NCI-H2107 (cell line): ENCODE data around the gene POLK.
"Not testable (repeated sequence)": the region's sequence is repeated elsewhere in the genome, so short reads cannot be mapped to it uniquely, and the experiment has no call there.

Source experiments
- DNase-seq: peaks from one replicate; lab custom pipeline; 2025; lab: John Stamatoyannopoulos, UW

Gene POLK

DNA sequence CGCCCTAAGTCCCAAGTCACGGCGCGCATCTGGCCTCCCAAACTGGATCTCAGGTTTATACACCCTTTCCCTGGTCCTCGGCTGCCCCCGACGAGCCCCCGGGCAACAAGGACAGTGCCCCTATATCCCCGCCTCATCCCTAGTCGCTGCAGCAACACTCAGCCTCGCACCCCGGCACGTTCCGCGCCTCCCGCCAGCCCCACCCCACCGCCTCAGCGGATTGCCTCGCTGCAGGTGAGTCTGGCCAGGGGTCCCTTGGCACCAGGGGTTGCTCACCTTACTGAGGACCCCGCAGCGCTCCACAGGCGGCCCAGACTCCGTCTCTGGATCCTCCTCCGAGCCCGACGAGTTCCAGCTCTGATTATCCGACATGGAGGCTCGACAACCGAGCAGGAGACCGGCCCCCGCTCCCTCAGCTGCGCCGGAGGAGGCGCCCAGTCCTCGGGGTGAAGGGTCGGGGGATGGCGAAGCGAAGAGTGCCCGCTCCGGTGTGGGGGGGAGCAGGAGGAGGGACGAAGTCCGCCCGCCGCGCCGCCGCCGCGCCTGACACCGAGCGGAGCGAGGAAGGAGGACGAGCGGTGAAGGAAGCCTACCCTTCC, 756 bp upstream of the POLK start:
- DNase-seq, result no peak

DNA sequence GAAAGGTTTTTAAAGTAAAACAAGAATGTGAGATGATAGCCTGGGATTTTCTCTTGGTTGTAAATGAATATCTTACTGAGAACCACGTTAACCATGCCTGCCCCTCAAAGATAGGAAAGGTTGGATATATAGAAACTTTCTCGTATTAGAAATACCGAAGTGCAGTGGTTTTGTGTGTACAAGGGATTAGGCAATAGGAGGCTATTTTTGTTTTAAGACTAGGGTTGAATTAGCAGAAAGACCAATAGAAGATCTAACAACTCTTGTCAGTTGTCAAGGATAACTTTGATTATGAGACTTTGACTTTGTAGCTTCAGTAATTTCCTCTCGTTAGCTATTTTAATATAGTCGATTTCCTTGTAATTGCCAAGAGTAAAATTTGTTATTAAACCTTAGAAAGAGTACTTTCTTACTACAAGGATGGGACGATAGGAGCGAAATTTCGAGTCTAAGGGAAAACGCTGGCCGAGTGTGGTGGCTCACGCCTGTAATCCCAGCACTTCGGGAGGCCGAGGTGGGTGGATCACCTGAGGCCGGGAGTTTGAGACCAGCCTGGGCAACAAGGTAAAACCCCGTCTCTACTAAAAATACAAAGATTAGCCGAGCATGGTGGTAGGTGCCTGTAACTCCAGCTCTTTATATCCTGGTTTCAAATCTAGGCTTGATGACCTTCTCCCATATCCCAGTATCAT, 838 bp downstream of the POLK start:
- DNase-seq, result no peak

DNA sequence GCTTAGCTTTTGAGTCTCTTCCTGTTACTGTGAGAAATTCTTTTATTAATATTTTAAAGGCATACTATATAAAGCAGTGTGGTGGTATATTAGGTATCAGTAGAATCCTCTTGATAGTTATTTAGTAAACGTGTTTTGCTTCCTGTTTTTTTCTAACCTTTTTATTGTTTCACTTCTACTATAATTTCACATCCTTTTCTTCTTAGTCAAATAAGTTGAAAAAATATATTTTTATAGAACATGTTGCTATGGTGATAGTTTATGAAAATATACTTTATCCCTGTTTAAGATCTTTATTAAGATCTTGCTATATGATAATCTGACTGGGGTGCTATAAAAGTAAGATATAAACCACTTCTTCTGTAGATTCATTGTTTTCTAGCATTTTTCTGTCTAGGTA, 2.1 kb downstream of the POLK start:
- DNase-seq, result no peak

DNA sequence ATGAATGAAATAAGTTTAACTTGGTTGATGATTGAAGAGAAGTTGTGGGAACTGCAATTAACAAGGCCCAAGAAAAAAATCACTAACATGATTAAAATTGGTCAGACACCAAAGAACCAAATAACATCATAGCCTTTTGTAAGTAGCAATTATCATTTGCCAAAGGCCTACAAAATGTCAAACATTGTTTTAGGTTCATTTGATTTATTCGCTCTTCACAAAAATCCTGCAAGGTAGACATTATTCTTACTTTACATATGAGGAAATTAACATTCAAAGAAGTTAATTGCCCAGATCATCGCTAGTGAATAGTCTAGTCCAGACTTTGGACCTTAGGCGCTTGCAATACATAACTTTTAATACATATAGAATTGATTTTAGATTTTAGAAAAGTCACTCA, 2.6 kb downstream of the POLK start:
- no peak for DNase-seq

DNA sequence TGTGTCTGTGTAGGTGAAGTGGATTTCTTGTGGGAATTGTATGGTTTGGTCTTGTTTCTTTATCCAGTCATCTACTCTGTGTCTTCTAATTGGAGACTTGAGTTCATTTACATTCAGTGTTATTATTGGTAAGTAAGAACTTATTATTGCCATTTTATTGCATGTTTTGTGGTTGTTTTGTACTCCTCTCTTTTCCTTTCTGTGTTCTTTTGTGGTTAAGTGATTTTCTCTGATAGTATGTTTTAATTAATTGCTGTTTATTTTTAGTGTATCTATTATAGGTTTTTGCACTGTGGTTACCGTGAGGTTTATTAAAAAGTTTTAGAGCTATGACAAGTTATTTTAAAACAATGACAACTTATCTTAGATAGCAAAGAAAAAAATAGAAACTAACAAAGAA, 8.1 kb downstream of the POLK start:
- DNase-seq, result no peak

DNA sequence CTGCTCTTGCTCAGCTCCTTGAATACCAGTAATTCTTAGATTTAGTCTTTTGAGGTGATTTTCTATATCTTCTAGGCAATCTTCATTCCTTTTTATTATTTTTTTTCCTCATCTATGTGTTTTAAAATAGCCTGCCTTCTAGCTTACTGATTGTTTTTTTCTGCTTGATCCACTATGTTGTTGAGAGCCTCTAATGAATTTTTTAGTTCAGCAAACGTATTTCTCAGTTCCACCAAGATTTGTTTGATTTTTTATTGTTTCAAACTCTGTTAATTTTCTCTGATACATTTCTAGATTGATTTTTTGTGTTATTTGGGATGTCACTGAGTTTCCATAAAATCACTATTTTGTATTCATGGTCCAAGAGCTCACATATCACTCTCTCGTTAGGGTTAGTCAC, 9.5 kb downstream of the POLK start:
- DNase-seq, result no peak

DNA sequence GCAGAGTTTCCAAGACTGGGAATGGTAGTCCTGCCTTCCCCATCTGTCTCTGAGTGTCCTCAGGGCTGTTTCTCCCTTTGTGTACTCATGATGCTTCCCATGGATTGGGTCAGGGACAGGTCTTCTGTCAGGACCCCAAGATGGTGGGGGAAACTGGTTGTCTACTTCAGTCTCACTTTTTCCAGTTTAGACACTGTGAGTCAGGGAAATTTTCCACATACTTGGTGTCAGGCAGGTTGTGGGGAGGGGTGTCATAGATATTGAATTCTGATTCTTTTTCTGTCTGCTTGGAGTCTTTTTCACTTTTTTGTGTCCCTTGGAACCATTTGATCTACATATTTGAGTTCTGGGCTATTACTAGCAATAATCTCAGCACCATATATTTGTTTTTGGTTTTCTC, 10.3 kb downstream of the POLK start:
- DNase-seq, result no peak

DNA sequence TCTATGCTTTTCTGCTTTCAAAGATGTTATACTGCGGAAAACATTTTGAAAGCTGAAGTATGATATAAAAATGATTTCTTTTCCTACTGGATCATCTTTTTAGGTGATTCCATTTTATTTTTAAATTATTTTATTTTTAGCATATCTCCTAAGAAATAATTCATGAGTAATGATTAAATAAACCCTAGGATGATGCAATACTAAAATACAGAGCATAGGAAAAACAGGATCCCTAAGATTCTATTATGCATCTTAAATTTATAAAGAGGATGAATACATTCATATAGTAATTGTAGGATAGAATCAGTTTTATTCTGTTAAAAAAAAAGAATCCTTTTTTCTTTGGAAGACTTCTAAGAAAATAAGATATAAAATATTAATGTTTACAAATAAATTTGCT, 10.9 kb downstream of the POLK start:
- no peak for DNase-seq

DNA sequence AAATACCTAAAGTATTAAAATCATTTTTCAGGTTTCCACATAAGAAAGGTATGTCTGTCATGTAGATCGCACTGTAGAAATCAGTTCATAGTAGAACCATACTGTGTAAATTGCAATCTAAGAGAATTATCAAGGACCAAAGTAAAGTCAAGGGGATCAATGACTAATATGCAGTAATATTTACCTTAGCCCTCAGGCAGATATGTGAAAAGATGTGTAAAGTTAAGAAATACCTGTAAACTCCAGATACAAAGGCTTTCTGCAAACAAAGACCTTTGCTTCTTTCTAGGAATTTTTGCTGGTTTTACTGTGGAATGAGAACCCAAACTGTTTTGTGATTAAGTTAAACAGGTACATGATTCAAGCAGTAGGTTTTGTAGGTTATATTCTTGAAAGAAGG, 11.6 kb downstream of the POLK start:
- no peak for DNase-seq

DNA sequence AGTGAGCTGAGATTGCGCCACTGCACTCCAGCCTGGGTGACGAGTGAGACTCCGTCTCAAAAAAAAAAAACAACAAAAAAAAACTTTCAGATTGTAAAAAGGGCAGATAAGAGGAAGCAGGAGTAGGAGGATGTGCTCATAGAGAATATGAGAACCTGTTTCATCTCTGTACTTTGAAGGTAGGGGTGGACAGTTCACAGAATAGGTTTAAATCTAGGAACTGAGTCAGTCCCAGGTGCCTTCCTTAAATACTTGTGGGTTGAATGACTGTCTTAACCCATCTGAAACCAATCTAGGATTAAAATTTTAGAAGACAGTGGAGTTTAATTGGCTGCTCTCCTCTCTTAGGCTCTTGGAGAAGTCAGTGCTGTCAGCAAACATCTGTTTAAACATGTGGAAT, 12.4 kb downstream of the POLK start:
- DNase-seq, result no peak

DNA sequence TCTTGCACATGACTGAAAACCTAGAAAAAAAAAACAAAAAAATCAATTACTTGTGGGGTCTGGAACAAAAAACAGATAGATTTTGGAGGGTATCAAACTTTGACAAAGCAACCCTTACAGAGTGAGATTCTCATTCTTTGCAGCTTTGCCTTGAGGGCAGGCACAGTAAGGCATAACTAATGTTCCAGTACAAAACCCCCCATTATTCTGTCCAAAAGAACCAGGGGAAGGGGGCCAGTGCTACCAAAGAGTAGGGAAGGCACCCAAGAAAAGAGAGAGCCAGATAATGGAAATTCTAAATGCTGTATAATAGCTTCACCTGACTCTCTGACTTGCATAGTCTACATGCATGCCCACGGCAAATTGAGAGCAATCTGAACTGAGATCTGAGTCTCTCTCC, 12.9 kb downstream of the POLK start:
- DNase-seq, result no peak

DNA sequence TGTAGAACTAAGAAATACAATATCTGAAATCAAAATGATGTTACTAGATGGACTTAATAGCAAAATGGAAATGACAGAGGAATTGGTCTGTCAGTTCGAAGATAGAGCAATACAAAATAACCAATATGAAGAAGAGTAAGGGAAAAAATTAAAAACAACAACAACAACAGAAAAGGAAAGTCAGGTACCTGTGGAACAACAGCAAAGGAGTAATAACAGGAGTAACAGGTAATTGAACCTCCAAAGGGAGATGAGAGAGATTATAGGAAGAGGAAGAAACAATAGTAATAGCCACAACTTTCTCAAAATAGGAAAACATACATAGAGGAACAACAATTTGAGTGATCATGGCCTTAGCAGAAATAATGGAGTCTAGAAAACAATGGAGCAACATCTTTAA, 13.7 kb downstream of the POLK start:
- DNase-seq, result no peak

DNA sequence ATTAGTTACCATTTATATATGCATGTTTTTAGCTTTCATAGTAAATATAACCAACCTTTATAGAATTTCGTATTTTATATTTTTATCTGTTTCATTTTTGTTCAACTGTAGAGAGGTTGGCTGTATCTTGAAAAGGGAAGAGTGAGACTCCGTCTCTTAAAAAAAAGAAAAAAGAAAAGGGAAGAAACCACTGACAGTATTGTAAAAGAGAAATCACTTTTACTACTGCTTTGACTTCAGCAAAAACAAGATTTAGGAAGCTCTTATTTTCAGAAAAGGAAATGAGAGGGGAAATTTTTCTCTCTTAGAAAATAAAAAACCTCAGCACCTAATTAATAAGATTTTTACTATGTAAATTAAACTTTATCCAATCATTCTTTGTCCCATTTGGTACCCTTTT, 14.4 kb downstream of the POLK start:
- DNase-seq, result no peak

DNA sequence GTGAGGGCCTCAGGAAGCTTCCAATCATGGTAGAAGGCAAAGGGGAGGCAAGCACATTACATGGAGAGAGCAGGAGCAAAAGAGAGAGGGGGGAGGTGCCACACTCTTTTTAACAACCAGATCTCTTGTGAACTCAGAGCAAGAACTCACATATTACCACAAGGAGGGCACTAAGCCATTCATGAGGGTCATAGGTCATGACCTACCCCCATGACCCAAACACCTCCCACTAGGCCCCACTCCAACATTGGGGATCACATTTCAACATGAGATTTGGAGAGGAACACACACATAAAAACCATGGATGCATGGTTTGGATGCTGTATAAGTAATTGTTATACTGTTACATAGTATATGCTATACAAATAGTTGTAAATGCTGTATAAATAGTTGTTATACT, 17.5 kb downstream of the POLK start:
- no peak for DNase-seq

DNA sequence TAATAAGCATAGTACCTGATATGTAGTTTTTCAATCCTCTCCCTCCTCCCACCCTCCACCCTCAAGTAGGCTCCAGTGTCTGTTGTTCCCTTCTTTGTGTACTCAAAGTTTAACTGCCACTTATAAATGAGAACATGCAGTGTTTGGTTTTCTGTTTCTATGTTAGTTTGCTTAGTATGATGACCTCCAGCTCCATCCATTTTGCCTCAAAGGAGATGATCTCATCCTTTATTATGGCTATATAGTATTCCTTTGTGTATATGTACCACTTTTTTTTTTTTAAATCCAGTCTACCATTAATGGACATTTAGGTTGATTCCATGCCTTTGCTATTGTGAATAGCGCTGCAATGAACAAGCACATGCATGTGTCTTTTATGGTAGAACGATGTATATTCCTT, 20.5 kb downstream of the POLK start:
- no peak for DNase-seq

DNA sequence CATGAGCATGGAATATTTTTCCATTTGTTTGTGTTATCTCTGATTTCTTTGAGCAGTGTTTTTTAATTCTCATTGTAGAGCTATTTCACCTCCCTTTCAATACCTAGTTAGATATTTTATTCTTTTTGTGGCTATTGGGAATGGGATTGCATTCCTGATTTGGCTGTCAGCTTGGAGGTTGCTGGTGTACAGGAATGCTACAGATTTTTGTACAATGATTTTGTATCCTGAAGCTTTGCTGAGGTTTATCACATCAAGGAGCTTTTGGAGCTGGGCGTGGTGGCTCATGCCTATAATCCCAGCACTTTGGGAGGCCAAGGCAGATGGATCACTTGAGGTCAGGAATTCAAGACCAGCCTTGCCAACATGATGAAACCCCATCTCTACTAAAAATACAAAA, 22.0 kb downstream of the POLK start:
- DNase-seq, result not testable (repeated sequence)

DNA sequence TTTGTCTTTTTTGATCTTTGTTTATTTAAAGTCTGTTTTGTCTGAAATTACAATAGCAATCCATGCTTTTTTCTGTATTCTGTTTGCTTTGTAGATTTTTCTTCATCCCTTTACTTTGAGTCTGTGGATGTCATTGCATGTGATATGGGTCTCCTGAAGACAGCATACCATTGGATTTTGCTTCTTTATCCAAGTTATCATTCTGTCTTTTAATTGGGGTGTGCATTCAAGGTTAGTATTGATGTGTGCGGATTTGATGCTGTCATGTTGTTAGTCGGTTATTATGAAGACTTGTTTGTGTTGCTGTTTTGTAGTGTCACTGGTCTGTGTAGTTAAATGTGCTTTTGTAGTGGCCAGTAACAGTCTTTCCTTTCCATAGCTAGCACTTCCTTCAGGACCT, 23.0 kb downstream of the POLK start:
- DNase-seq, result no peak

DNA sequence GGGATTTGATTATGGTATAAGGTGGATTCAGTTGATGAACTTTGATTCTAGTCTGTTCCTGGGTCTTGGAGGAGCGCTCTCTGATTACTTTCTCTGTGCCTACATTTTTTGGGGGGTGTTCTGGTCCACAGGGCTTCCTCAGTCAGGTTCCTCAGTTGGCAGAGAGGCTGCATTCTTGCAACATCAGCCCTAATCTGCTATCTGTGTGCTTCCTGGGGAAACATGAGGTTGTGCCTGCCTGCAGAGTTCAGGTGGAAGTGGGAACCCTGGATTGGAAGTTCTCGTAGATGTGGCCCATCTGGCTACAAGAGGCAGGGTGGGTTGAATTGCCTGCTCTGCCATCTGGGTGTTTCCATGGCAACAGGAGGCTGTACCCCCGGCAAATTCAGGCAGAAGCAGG, 24.5 kb downstream of the POLK start:
- no peak for DNase-seq

DNA sequence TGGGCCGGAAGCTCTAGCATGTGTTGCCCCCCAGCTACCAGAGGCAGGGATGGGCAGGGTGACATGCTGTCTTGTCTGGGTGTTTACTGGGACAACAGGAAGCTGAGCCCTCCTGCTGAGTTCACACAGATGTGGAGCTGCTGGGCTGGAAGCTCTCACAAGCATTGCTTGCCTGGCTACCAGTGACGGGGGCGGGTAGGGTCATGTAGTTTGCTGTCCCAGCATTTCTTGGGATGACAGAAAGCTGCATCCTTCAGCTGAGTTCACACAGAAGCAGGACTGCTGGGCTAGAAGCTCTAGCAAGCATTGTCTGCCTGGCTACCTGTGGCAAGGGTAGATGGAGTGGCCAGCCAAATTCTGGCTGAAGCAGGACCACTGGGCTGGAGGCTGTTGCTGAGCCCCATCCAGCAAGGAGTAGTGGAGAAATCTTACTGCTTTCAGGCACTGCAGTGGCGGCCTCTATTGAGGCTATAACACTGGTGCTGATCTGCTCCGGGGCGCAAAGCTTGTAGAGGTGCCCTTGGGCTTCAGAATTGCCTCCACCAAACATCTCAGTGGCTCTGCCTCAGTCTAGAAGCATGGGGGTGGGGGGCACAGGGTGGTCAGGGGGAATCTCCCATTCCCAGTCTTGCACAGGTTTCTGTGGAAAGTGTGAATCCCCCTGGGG, 25.1 kb downstream of the POLK start:
- no peak for DNase-seq

DNA sequence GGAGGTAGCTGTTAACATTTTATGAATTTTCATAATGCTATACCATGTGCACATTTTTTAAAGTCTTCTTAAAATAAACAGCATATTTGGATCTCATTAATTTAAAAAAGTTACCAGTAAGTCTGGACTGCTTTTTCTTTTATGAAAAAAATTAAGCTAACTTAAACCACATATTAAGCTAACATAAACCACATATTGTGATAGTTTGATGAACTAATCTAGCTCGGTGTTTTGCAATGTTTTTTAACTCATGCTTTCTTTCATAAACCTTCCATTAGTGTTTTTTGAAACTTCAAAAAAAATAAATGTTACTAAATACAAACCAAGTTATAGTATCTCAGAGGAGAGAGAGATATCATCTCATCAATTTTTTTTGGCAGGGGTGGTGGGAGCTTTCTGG, 26.5 kb downstream of the POLK start:
- DNase-seq, result no peak

DNA sequence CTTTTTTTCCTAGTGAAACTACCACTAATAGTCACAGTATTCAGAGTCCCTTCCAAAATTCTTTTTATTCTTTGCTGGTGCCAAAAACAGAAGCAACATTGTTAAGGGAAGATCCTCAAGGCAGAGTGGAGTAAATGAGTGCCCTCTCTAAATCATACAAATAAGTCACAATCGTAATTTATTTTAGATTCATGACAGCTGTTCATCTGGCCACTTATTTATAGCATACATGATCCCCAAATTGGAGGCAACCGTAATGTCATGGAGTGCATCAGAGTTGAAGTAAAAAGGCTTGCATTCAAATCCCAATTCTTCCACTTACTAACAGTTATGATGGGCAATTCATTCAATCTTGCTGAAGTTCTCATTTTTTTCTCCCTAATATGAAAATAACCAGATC, 33.4 kb downstream of the POLK start:
- no peak for DNase-seq

DNA sequence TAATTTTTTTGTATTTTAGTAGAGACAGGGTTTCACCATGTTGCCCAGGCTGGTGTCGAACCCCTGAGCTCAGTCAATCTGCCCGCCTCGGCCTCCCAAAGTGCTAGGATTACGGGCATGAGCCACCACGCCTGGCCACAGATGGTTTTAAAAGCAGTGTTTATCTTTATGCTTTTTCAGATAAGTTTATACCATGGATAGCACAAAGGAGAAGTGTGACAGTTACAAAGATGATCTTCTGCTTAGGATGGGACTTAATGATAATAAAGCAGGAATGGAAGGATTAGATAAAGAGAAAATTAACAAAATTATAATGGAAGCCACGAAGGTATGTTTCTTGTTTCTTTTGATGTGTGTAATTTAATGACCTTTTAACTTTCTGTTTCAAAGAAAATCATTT, 35.1 kb downstream of the POLK start:
- DNase-seq, result no peak

DNA sequence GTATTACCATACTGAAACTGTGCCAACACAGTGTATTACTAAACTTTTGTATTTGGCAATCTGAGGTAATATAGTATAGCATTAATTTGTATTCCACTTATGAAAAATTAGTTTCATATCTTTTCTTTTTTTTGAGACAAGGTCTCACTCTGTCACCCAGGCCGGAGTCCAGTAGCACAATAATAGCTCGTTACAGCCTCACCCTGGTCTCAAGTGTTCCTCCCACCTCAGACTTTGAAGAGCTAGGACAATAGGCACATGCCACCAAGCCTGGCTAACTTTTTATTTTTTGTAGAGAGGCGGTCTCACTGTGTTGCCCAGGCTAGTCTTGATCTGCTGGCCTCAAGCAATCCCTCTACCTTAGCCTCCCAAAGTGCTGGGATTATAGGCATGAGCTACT, 36.1 kb downstream of the POLK start:
- DNase-seq, result no peak

DNA sequence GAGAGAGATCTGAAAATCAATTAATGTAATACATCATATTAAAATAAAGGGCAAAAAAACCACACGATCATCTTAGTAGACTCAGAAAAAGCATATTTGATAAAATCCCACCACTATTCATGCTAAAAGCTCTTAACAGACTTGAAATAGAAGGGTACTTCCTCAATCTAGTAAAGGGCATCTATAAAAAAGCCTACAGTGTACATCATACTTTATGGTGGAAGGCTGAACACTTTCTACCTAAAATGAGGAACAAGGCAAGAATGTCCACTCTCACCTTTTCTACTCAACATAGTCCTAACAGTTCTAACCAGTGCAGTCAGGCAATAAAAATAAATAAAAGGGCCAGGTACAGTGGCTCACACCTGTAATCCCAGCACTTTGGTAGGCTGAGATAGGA, 38.9 kb downstream of the POLK start:
- DNase-seq, result no peak
